Gastrocnemius medialis (tissue), 4 donors: ENCODE results near the gene MISP.

Experiments
- CTCF ChIP-seq, 5 experiments: fragments of 450-650 bp in 3 of 5; fragments of 200-600 bp in 2 of 5; sonication (generic) in 2 of 5; IDR thresholded peaks in 4 of 5; conservative IDR thresholded peaks in 1 of 5; 1 replicate in 4 of 5; 2 replicates in 1 of 5; pipeline ENCODE4 v1.5.1; 2016 to 2019; ENCODE audit warnings: antibody characterized with exemption in 5 of 5, mild to moderate bottlenecking in 3 of 5, moderate library complexity in 3 of 5
- POLR2A ChIP-seq, 2 donors: fragments of 450-650 bp; IDR thresholded peaks; one replicate each; pipeline ENCODE4 v1.6.1; 2017; ENCODE audit warnings: antibody characterized with exemption in 2 of 2, mild to moderate bottlenecking in 2 of 2, moderate library complexity in 2 of 2

DNA sequence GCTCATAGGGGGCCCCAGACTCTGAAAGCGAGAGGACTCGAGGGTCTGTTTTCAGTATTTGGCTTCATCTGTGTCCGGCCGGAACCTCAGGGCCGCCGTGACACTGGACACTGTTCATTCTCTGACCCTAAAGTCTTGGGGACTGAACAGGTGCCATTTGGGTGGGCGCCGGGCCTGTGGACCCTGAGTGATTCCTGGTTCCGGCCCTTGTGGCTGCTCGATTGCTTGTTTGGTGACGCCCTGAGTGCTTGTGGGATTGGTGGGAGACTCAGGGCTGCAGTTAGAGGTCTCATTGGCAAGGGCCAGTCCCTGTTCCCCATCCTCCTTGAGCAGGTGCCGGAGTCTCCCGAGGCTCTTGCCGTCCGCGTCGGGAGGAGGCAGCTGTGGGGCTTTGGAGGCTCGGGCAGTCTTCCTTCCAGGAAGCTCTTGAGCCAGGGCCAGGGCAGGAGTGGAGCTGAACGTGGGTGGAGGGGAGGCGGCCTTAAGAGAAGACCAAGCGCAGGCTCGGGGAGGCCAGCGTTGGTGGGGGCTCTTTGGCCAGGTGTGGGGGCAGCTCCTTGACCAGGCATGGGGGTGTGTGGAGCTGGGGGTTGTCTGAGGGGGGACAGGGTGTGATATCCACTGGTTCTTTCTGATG lies 51.1 kb downstream of the MISP start:
- no peak for TF ChIP-seq CTCF (IDR thresholded peaks at IDR 0.05 in 4 of 5, conservative IDR thresholded peaks at IDR 0.05 in 1 of 5)
- no peak for TF ChIP-seq POLR2A (IDR thresholded peaks at IDR 0.05)
